ENCODE results near the gene GPC6. TPM values are rescaled to one million over a fixed set of nuclear protein-coding genes. Genes with fewer than 3 reads are reported as not detected.

Gene GPC6
- total and polyA plus RNA-seq, 2 experiments from 2014 or later = 26.0 to 92.8 TPM

- peak overlapping the region; percentile 0 for H3K4me2 ChIP-seq
- no peak for DNase-seq (ENCODE audit: low spot score)
- H3K27ac ChIP-seq = peak overlapping the region; percentile 15
- TF ChIP-seq EZH2 (IDR thresholded peaks at IDR 0.05; ENCODE audit: borderline replicate concordance) (no peak), EZH2phosphoT487 (IDR thresholded peaks at IDR 0.05; ENCODE audit: low read depth, severe bottlenecking, unreplicated experiment) (no peak)
- TF ChIP-seq, protein P1, sequence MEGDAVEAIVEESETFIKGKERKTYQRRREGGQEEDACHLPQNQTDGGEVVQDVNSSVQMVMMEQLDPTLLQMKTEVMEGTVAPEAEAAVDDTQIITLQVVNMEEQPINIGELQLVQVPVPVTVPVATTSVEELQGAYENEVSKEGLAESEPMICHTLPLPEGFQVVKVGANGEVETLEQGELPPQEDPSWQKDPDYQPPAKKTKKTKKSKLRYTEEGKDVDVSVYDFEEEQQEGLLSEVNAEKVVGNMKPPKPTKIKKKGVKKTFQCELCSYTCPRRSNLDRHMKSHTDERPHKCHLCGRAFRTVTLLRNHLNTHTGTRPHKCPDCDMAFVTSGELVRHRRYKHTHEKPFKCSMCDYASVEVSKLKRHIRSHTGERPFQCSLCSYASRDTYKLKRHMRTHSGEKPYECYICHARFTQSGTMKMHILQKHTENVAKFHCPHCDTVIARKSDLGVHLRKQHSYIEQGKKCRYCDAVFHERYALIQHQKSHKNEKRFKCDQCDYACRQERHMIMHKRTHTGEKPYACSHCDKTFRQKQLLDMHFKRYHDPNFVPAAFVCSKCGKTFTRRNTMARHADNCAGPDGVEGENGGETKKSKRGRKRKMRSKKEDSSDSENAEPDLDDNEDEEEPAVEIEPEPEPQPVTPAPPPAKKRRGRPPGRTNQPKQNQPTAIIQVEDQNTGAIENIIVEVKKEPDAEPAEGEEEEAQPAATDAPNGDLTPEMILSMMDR (IDR thresholded peaks at IDR 0.05; ENCODE audit: poor library complexity) = no peak
- 87% methylated on average over 4 of the region's 4 CpGs for WGBS (ENCODE audit: low lambda C conversion rate, missing lambda C conversion rate)
- no peaks in the 10 kb centered on the region for H4K20me1 ChIP-seq (ENCODE audit: insufficient read depth, poor library complexity, severe bottlenecking)
- H3K4me1 ChIP-seq (ENCODE audit: insufficient read depth) = peaks cover under 1% of the 10 kb centered on the region
- H3K9me3 ChIP-seq (ENCODE audit: low read depth) = no peaks in the 10 kb centered on the region
- no peak overlapping the region for H3K4me3 ChIP-seq
- H3K79me2 ChIP-seq = no peaks in the 10 kb centered on the region
- H3K36me3 ChIP-seq (replicated peaks; ENCODE audit: insufficient read depth, low read depth) = no peaks in the 10 kb centered on the region
- no peaks in the 10 kb centered on the region for H3K9me2 ChIP-seq (replicated peaks; ENCODE audit: insufficient read depth)
- no peaks in the 10 kb centered on the region for H3K27me3 ChIP-seq
- no peak overlapping the region for H2AFZ ChIP-seq
Observed at GRCh38 chr13:93775027-93775426, 548.4 kb downstream of the GPC6 start.

GRCh38 chr13:93775507-93776108, 549.0 kb downstream of the GPC6 start:
- H3K9me2 ChIP-seq (replicated peaks; ENCODE audit: insufficient read depth) = no peaks in the 10 kb centered on the region
- no peaks in the 10 kb centered on the region for H4K20me1 ChIP-seq (ENCODE audit: insufficient read depth, poor library complexity, severe bottlenecking)
- no peaks in the 10 kb centered on the region for H3K4me1 ChIP-seq (ENCODE audit: insufficient read depth)
- H3K4me2 ChIP-seq = peak overlapping the region; percentile 0
- H3K27me3 ChIP-seq = no peaks in the 10 kb centered on the region
- WGBS (ENCODE audit: low lambda C conversion rate, missing lambda C conversion rate) = 40% methylated on average over 8 of the region's 8 CpGs
- no peak overlapping the region for H2AFZ ChIP-seq
- TF ChIP-seq, protein P1 (IDR thresholded peaks at IDR 0.05; ENCODE audit: poor library complexity) = no peak
- TF ChIP-seq EZH2phosphoT487 (IDR thresholded peaks at IDR 0.05; ENCODE audit: low read depth, severe bottlenecking, unreplicated experiment) (no peak), EZH2 (IDR thresholded peaks at IDR 0.05; ENCODE audit: borderline replicate concordance) (no peak)
- no peak overlapping the region for H3K4me3 ChIP-seq
- no peaks in the 10 kb centered on the region for H3K9me3 ChIP-seq (ENCODE audit: low read depth)
- H3K27ac ChIP-seq = peak overlapping the region; percentile 22
- no peak for DNase-seq (ENCODE audit: low spot score)
- no peaks in the 10 kb centered on the region for H3K36me3 ChIP-seq (replicated peaks; ENCODE audit: insufficient read depth, low read depth)
- no peaks in the 10 kb centered on the region for H3K79me2 ChIP-seq

GRCh38 chr13:93776936-93777335, 550.3 kb downstream of the GPC6 start:
- Histone ChIP-seq H4K20me1 (ENCODE audit: insufficient read depth, poor library complexity, severe bottlenecking) (no peaks in the 10 kb centered on the region), H3K27me3 (no peaks in the 10 kb centered on the region), H3K4me3 (no peak overlapping the region), H3K36me3 (replicated peaks; ENCODE audit: insufficient read depth, low read depth) (no peaks in the 10 kb centered on the region), H3K4me2 (no peak overlapping the region), H3K79me2 (no peaks in the 10 kb centered on the region), H3K9me2 (replicated peaks; ENCODE audit: insufficient read depth) (no peaks in the 10 kb centered on the region), H3K4me1 (ENCODE audit: insufficient read depth) (no peaks in the 10 kb centered on the region), H3K27ac (no peak overlapping the region), H3K9me3 (ENCODE audit: low read depth) (no peaks in the 10 kb centered on the region), H2AFZ (no peak overlapping the region)
- 66% methylated on average over 5 of the region's 5 CpGs for WGBS (ENCODE audit: low lambda C conversion rate, missing lambda C conversion rate)
- TF ChIP-seq EZH2phosphoT487 (IDR thresholded peaks at IDR 0.05; ENCODE audit: low read depth, severe bottlenecking, unreplicated experiment) = no peak
- no peak for TF ChIP-seq EZH2 (IDR thresholded peaks at IDR 0.05; ENCODE audit: borderline replicate concordance)
- TF ChIP-seq, protein P1 (IDR thresholded peaks at IDR 0.05; ENCODE audit: poor library complexity) = no peak
- no peak for DNase-seq (ENCODE audit: low spot score)
